Dedifferentiated amniotic fluid mesenchymal stem cell (primary cell): ENCODE measurements around the gene DLL3.

ENCODE experiments used
- DNase-seq: peaks from one replicate; pipeline ENCODE4 v3.0.0-alpha.2; 2016; ENCODE audit errors: extremely low spot score

The DLL3 gene

DNA sequence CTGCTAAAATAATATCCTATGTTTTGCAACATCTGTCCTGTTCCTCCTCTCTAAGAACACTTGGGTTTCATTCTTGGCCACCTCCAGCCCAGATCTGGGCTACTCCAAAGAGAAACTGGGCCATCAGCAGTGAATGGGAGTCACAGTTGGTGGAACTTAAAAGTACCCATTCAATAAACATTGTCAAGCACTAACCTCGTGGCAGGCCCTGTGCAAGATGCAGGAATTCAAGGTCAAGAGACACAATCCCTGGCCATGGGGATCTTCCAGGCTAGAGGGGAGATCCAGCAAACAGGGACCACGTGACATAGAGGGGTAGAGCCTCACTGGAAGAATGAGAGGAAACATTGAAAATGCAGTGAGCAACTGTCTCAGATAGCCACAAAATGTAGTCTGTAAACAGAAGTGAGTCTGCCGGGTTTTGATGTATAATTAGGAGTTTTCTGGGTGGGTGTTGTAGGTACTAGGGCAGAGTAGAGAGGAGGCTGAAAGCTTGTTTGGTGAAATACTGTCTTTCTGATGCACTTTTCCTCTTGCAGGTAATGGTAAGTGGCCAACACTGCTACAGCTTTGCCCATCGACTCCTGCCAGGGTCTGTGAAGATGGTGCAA is 56.1 kb downstream of the DLL3 start:
- DNase-seq = no peak

DNA sequence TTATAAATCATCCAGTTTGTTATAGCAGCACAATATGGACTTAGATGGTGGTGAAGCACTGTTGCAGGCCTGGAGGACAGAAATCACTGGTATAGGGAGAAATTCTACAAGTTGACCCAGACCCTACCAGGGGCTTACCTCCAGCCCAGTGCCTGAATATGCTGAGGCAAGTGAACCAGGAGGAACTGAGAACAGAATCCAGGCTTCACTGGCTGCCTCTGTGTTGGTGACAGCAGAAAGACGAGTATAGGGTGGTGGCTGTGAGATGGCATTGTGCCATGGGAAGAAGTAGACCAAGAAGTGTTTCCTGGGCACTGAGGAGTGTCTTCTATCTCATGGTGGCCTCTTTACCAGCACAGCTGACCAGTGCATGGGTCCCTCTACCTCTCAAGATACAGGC is 57.1 kb downstream of the DLL3 start:
- DNase-seq = no peak
